HTR-8/SVneo (cell line): ENCODE results near the gene SURF2.
"Not testable (repeated sequence)": the region's sequence is repeated elsewhere in the genome, so short reads cannot be mapped to it uniquely, and the experiment has no call there.

ENCODE experiments used
- DNase-seq: peaks from one replicate; pipeline ENCODE4 v3.0.0; 2011; ENCODE audit warnings: low spot score, mixed read lengths; ENCODE audit not compliant: insufficient read length
- FAIRE-seq: peaks from 2 replicates; lab custom pipeline; 2011; peaks lifted over from hg19 to GRCh38; lab: Jason Lieb, UNC

Gene SURF2

DNA sequence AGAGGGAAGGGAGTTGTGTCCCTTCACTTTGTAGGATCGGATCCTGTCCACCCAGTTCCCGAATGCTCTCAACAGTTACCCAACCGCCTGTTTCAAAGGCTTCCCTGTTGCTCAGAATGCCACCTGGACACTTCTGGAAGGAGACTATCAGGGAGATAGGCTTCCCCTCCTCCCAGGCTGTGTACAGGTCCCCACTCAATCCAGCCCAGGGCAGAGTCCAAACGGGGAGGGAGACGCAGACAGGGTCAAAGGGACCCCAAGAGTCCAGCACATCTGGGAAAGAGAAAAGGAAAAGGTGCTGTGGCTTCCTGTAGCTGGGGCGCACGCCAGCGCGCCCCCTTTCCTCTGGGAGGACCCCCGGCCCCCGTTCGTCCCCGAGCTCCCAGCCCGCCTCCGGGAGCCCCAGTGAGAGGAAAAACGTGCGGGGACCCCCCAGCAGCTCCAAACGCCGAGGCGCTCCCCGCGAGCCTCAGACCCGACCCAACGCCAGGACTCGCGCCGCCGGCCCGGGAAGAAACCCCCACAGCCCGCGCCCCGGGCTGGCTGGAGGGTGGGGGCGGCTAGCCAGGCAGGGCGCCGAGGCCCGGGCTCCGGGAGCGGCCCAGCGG lies 18.9 kb downstream of the SURF2 start:
- FAIRE-seq = no peak
- no peak for DNase-seq

- FAIRE-seq (peak; percentile 16), DNase-seq (peak; percentile 91)
Measured at GRCh38 chr9:133375724-133376654, 19.6 kb downstream of the SURF2 start, which contains the start of the genes STKLD1 and SURF4. TSS of gene STKLD1 (plus strand) at chr9:133376366. CDS start at chr9:133376474, 108 bp downstream. TSS of gene SURF4 (minus strand) at chr9:133376060. CDS start at chr9:133375969, 91 bp downstream.

- not testable (repeated sequence) for DNase-seq, FAIRE-seq
Measured at GRCh38 chr9:133377280-133377679, 20.9 kb downstream of the SURF2 start.

DNA sequence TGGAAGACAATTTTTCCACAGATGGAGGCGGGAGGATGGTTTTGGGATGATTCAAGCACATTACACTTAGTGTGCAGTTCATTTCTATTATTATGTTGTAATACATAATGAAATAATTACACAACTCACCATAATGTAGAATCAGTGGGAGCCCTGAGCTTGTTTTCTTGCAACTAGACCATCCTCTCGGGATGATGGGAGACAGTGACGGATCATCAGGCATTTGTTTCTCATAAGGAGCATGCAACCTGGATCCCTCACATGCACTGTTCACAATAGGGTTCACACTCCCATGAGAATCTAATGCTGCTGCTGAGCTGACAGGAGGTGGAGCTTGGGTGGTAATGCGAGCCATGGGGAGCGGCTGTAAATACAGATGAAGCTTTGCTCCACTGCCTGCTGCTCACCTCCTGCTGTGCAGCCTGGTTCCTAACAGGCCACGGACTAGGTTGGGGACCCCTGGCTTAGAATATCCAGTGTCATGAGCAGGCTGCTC lies 21.4 kb downstream of the SURF2 start:
- DNase-seq (no peak), FAIRE-seq (no peak)

GRCh38 chr9:133378408-133378962 lies 22.1 kb downstream of the SURF2 start:
- DNase-seq (no peak), FAIRE-seq (no peak)

GRCh38 chr9:133379153-133380086 lies 23.1 kb downstream of the SURF2 start:
- DNase-seq = no peak
- FAIRE-seq = no peak

GRCh38 chr9:133380734-133381133 lies 24.4 kb downstream of the SURF2 start:
- FAIRE-seq = no peak
- no peak for DNase-seq

- FAIRE-seq (no peak), DNase-seq (no peak)
Measured at GRCh38 chr9:133382507-133383141, 26.3 kb downstream of the SURF2 start.

- no peak for FAIRE-seq
- no peak for DNase-seq
Measured at GRCh38 chr9:133383438-133383837, 27.1 kb downstream of the SURF2 start.

DNA sequence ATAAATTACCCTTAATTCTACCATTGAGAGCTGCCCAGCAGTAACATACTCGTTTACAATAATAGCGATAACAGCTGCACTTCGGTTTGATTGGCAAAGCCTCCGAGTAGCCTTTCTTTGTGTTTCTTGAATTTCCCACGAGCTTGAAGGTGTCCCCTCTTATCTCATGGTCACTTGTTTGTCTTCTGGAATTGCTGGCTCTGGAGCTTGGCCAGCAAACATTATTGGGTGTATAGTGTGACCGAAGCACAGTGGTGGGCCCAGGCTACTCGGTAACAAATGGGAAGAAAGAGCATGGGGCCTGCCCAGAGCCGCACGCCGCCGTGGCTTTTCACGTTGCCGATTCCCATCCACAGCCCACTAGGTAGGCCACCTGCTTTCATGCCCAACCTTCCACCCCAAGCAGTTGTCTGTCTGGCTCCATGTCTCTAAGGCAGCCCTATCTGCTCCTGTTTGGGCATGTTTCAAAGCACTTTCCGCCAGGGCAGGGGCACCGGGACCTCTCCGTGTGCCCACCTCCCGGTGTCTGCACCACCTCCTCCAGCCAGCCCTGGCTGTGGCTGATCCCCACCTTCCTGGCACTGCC lies 28.5 kb downstream of the SURF2 start:
- FAIRE-seq (no peak), DNase-seq (no peak)

DNA sequence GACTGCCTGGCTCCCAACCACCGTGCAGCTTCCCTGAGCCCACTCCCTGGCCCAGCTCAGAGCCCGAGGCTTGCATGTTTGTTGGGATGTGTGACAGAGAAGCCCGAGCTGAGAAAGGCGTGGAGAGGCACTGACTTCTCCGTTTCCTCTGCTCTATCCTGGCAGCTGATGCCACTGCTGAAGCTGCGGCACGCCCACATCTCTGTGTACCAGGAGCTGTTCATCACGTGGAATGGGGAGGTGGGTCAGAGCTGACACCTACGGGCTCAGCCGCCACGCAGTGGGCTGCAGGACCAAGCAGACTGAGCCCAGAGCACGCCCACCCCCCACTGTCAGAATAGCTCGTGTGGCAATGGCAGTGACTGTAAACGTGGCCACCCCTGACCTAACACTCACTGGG lies 29.1 kb downstream of the SURF2 start:
- DNase-seq (no peak), FAIRE-seq (no peak)

GRCh38 chr9:133386338-133386737 lies 30.0 kb downstream of the SURF2 start:
- FAIRE-seq (no peak), DNase-seq (no peak)

DNA sequence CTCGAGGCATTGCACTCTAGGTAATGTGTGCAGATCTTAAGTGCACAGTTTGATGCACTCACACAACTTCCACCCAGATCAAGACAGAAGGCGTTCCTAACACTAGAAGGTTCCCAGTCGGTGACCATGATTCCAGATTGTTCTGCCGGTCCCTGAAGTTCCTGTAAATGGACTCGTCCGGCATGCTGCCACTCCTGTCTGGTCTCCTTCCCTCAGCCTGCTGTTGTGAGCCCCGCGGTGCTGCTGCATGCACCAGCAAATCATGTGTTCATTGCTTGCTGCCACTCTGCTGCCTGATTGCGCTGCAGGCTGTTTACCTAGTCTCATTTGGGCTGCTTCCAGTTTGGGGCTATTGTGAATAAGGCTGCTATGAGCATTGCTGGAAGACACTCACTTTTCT lies 31.3 kb downstream of the SURF2 start:
- no peak for DNase-seq
- FAIRE-seq = no peak

DNA sequence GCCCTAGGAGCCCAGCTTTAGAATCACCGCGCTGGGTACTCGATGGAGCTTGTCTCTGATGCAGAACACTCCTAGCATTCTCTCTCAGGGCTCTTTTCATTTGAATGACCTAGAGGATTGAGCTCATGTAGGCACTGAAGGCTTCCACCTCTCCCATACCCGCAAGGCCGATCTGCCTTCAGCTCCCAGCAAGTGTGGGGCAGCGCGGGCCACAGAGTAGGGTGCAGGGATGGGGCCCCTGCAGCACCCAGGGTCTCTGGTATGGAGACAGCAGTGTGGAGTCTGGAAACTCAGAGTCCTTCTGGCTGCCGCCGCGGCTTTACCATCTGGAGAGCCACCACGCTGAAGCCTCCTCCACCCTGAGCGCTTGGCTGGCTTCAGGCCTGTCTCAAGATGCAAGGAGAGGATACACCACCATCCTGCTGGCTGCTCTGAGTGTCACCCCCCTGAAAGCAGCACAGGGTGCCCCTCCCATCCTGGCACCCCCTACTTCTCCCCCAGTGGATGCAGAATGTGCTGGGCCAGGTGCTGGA lies 32.7 kb downstream of the SURF2 start:
- DNase-seq (no peak), FAIRE-seq (no peak)

DNA sequence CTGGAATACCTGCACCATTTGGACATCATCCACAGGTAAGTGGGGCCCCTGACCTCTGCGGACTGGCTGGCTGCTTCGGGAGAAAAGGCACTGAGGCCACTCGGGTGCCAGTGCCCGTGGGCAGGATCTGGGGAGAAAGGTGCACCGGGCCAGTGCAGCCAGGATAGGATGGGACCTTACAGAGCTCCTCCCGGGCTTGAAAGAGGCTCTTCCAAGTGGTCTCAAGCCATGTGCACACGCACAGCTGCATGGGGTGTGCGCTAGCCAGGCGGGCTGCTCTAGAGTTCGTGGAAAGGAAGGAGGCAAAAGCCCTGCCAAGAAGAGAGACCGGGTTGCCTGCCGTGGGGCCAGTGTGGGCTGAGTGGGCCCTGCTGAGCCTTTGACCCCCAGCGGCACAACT lies 33.2 kb downstream of the SURF2 start:
- no peak for DNase-seq
- FAIRE-seq = no peak

DNA sequence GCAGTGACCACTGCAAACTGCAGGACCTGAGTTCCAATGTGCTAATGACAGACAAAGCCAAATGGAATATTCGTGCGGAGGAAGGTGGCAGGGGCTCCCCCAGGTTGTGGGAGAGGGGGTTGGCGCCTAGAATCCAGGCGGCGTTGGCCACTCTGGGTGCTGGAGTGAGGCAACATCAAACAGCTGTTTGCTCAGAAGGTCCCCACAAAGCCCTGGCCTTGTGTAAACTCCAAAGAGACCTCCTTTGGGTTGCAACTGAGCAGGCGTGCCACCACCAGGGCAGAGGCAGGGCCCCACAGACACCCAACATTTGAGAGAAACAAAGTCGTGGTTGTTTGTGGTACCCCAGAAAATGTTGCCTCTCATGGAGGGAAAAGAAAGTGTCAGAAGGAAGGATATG lies 34.4 kb downstream of the SURF2 start:
- no peak for DNase-seq
- FAIRE-seq = no peak

DNA sequence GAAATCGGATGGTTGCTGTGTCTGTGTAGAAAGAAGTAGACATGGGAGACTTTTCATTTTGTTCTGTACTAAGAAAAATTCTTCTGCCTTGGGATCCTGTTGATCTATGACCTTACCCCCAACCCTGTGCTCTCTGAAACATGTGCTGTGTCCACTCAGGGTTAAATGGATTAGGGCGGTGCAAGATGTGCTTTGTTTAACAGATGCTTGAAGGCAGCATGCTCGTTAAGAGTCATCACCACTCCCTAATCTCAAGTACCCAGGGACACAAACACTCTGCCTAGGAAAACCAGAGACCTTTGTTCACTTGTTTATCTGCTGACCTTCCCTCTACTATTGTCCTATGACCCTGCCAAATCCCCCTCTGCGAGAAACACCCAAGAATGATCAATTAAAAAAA lies 35.1 kb downstream of the SURF2 start:
- not testable (repeated sequence) for FAIRE-seq, DNase-seq

- FAIRE-seq, DNase-seq: not testable (repeated sequence)
Measured at GRCh38 chr9:133392308-133392707, 36.0 kb downstream of the SURF2 start.

DNA sequence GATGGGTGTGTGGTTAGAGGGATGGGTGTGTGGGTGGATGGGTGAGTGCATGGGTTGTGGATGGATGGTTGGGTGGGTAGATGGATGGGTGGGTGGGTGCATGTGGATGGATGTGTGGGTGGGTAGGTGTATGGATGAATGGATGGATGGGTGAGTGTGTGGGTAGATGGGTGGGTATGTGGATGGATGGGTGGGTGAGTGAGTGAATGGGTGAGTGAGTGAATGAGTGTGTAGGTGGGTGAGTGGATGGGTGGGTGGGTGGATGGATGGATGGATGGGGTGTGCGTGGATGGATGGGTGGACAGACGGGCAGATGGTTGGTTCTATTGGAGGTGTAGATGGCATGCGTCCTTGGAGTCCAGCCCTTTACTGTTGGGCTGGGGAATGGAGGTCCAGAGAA lies 37.0 kb downstream of the SURF2 start:
- FAIRE-seq = no peak
- no peak for DNase-seq
